ENCODE data around the gene KDM4B.
A peak's percentile ranks its signal among the peaks of the same experiment; 100 is the strongest.
"Not testable (repeated sequence)": the region's sequence is repeated elsewhere in the genome, so short reads cannot be mapped to it uniquely, and the experiment has no call there.

The KDM4B gene

GRCh38 chr19:5154799-5155426 lies 186.0 kb downstream of the KDM4B start:
- TF ChIP-seq Cebpa-rat (IDR thresholded peaks at IDR 0.05), result no peak
- H3K9me3 ChIP-seq (replicated peaks in 1 of 11), result peaks cover 17 to 29% (median 24%) of the 10 kb centered on the region in 11 experiments
- no peak overlapping the region for H3K4me3 ChIP-seq
- H3K4me2 ChIP-seq, result no peak overlapping the region
- no peaks in the 10 kb centered on the region for H3K27me3 ChIP-seq
- peaks cover 9 to 44% (median 26%) of the 10 kb centered on the region in 11 experiments; a peak in 16 of 22 replicates for H4K20me1 ChIP-seq
- no peak overlapping the region for H3K9ac ChIP-seq
- H3K4me1 ChIP-seq, result peaks cover 0 to 10% (median 3%) of the 10 kb centered on the region in 10 experiments; a peak in 12 of 20 replicates
- peaks cover 0 to 29% (median 15%) of the 10 kb centered on the region in 11 experiments; a peak in 15 of 22 replicates for H3K36me3 ChIP-seq
- H3K27ac ChIP-seq, result no peak overlapping the region

- Histone ChIP-seq H3K4me2 (no peak overlapping the region), H3K4me3 (no peak overlapping the region), H3K27me3 (no peaks in the 10 kb centered on the region), H3K36me3 (peaks cover 0 to 21% (median 12%) of the 10 kb centered on the region in 11 experiments; a peak in 13 of 22 replicates), H3K27ac (no peak overlapping the region), H3K9me3 (replicated peaks in 1 of 11) (peaks cover 17 to 29% (median 24%) of the 10 kb centered on the region in 11 experiments), H3K9ac (no peak overlapping the region), H4K20me1 (peaks cover 9 to 36% (median 24%) of the 10 kb centered on the region in 11 experiments; a peak in 16 of 22 replicates), H3K4me1 (peaks cover 0 to 11% (median 8%) of the 10 kb centered on the region in 10 experiments; a peak in 12 of 20 replicates)
- TF ChIP-seq Cebpa-rat (IDR thresholded peaks at IDR 0.05), result no peak
Observed at GRCh38 chr19:5155586-5156210, 186.8 kb downstream of the KDM4B start.

- peaks cover 0 to 14% (median 5%) of the 10 kb centered on the region in 11 experiments; a peak in 13 of 22 replicates for H3K36me3 ChIP-seq
- H3K4me3 ChIP-seq, result no peak overlapping the region
- peaks cover 17 to 29% (median 24%) of the 10 kb centered on the region in 11 experiments for H3K9me3 ChIP-seq (replicated peaks in 1 of 11)
- H3K9ac ChIP-seq, result no peak overlapping the region
- peaks cover 0 to 16% (median 7%) of the 10 kb centered on the region in 10 experiments; a peak in 12 of 20 replicates for H3K4me1 ChIP-seq
- H4K20me1 ChIP-seq, result peaks cover 8 to 29% (median 20%) of the 10 kb centered on the region in 11 experiments; a peak in 16 of 22 replicates
- no peak for TF ChIP-seq Cebpa-rat (IDR thresholded peaks at IDR 0.05)
- no peaks in the 10 kb centered on the region for H3K27me3 ChIP-seq
- H3K4me2 ChIP-seq, result no peak overlapping the region
- H3K27ac ChIP-seq, result no peak overlapping the region
Observed at GRCh38 chr19:5156231-5156986, 187.5 kb downstream of the KDM4B start.

GRCh38 chr19:5157186-5157585 lies 188.3 kb downstream of the KDM4B start:
- Histone ChIP-seq H4K20me1 (peaks cover 6 to 23% (median 13%) of the 10 kb centered on the region in 11 experiments; a peak in 13 of 22 replicates), H3K9me3 (replicated peaks in 1 of 11) (peaks cover 17 to 29% (median 24%) of the 10 kb centered on the region in 11 experiments), H3K4me1 (peaks cover 0 to 16% (median 6%) of the 10 kb centered on the region in 10 experiments; a peak in 12 of 20 replicates), H3K36me3 (peaks cover 0 to 9% (median 2%) of the 10 kb centered on the region in 11 experiments; a peak in 6 of 22 replicates), H3K27ac (no peak overlapping the region), H3K9ac (no peak overlapping the region), H3K27me3 (no peaks in the 10 kb centered on the region), H3K4me3 (no peak overlapping the region), H3K4me2 (no peak overlapping the region)
- TF ChIP-seq Cebpa-rat (IDR thresholded peaks at IDR 0.05), result no peak

- not testable (repeated sequence) for H3K4me3 ChIP-seq, H3K36me3 ChIP-seq, H3K27ac ChIP-seq, H3K9ac ChIP-seq, H3K27me3 ChIP-seq, H3K4me2 ChIP-seq
- Histone ChIP-seq H3K4me1 (peaks cover 0 to 16% (median 0%) of the 10 kb centered on the region in 10 experiments; a peak in 6 of 20 replicates), H3K9me3 (replicated peaks in 1 of 11) (peaks cover 17 to 29% (median 24%) of the 10 kb centered on the region in 11 experiments), H4K20me1 (peaks cover 3 to 11% (median 6%) of the 10 kb centered on the region in 11 experiments; a peak in 11 of 22 replicates)
Observed at GRCh38 chr19:5158549-5159134, 189.7 kb downstream of the KDM4B start.

- not testable (repeated sequence) for H3K27me3 ChIP-seq, H3K9ac ChIP-seq, H4K20me1 ChIP-seq, H3K27ac ChIP-seq, H3K36me3 ChIP-seq, H3K4me3 ChIP-seq
- Histone ChIP-seq H3K4me2 (peak overlapping the region in 3 of 11 experiments; percentile 1 to 57 (median 50); a peak in 6 of 22 replicates), H3K4me1 (peaks cover 0 to 16% (median 3%) of the 10 kb centered on the region in 10 experiments; a peak in 9 of 20 replicates), H3K9me3 (replicated peaks in 1 of 11) (peaks cover 17 to 29% (median 24%) of the 10 kb centered on the region in 11 experiments)
Observed at GRCh38 chr19:5160158-5160795, 191.4 kb downstream of the KDM4B start.

- H3K27ac ChIP-seq, H3K36me3 ChIP-seq, H3K9ac ChIP-seq: not testable (repeated sequence)
Observed at GRCh38 chr19:5164845-5165696, 196.2 kb downstream of the KDM4B start.

GRCh38 chr19:5165697-5166019 lies 196.7 kb downstream of the KDM4B start:
- Histone ChIP-seq H3K36me3 (no peaks in the 10 kb centered on the region), H3K4me2 (no peak overlapping the region), H3K9me3 (replicated peaks in 1 of 11) (no peaks in the 10 kb centered on the region), H4K20me1 (peaks cover 0 to 3% (median 0%) of the 10 kb centered on the region in 11 experiments; a peak in 1 of 22 replicates), H3K4me3 (no peak overlapping the region), H3K4me1 (peaks cover 0 to 13% (median 2%) of the 10 kb centered on the region in 10 experiments; a peak in 8 of 20 replicates), H3K27me3 (no peaks in the 10 kb centered on the region), H3K9ac (no peak overlapping the region), H3K27ac (no peak overlapping the region)
- TF ChIP-seq Cebpa-rat (IDR thresholded peaks at IDR 0.05), result no peak

More at GRCh38 chr19:5164845-5165696, 196.2 kb downstream of the KDM4B start:
- H3K4me2 ChIP-seq; H3K4me3 ChIP-seq; H3K27me3 ChIP-seq; H3K9me3 ChIP-seq (replicated peaks in 1 of 11); H4K20me1 ChIP-seq: not testable (repeated sequence)
- peaks cover 0 to 13% (median 3%) of the 10 kb centered on the region in 10 experiments; a peak in 9 of 20 replicates for H3K4me1 ChIP-seq
